PC-3 (cell line): Measurements from ENCODE around the gene QRICH2.

Source experiments
- CTCF ChIP-seq: fragments of 300-600 bp; sonication (generic); conservative IDR thresholded peaks from 2 replicates; pipeline ENCODE4 v1.5.1; 2017; ENCODE audit warnings: antibody characterized with exemption, low read depth, mild to moderate bottlenecking, low read length
- EZH2phosphoT487 ChIP-seq: fragments of 300-600 bp; sonication (generic); IDR thresholded peaks from 2 replicates; pipeline ENCODE4 v1.6.1; 2018; ENCODE audit warnings: mild to moderate bottlenecking, antibody characterized with exemption, low read length, borderline replicate concordance

GRCh38 chr17:76345377-76345974, 37.4 kb upstream of the QRICH2 start:
- TF ChIP-seq EZH2phosphoT487 = no peak
- no peak for TF ChIP-seq CTCF
